Lower leg skin (tissue), 3 donors: ENCODE data around the gene GHRL.

Source experiments
- POLR2A ChIP-seq, 2 donors: fragments of 450-650 bp; IDR thresholded peaks; one replicate each; pipeline ENCODE4 v1.6.1; 2016 to 2017; ENCODE audit warnings: antibody characterized with exemption in 2 of 2, mild to moderate bottlenecking in 1 of 2, moderate library complexity in 1 of 2
- TF ChIP-seq, protein P1 (sequence below), 3 donors: fragments of 450-650 bp; IDR thresholded peaks; one replicate each; pipeline ENCODE4 v1.5.1; 2016; ENCODE audit warnings: antibody characterized with exemption in 3 of 3, mild to moderate bottlenecking in 3 of 3, moderate library complexity in 2 of 3

DNA sequence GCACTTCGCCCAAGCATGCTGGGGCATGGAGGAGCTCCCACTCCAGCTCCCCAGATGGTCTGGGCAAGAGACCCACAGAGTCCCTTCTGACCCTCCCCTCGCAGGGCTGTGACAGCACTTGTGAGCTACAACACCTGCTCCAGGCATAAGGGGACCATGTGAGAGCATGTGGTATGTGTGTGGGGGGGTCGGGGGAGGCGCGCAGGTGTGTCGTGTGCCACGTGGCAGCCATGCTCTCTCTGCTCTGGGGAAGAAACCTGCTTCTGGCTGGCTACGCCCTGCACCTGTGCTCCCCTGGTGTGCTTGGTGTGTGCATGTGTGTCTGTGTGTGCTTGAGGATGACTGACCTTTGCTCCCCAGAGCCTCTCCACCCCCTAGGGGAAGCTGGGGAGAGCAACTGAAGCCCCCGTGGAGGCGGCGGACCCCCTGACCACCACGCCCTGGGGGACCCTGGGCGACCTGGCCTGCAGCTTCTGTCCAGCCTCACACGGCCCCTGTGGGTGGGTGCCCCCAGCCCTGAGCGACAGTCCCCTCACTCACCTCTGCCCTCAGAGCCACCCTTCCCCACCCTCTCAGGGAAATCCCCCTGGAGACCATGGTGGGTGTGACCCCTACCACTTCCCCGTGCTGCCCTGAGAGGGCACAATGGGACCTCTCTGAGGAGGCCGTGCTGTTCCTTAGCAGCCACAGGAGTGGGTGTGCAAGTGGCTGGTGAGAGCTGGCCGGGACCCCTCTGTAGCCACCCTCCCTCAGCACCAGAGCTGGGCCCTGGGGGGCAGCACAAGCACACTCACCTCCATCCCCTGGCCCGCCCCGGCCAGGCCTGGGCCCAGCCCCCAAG, 44.8 kb upstream of the GHRL start:
- TF ChIP-seq, protein P1, sequence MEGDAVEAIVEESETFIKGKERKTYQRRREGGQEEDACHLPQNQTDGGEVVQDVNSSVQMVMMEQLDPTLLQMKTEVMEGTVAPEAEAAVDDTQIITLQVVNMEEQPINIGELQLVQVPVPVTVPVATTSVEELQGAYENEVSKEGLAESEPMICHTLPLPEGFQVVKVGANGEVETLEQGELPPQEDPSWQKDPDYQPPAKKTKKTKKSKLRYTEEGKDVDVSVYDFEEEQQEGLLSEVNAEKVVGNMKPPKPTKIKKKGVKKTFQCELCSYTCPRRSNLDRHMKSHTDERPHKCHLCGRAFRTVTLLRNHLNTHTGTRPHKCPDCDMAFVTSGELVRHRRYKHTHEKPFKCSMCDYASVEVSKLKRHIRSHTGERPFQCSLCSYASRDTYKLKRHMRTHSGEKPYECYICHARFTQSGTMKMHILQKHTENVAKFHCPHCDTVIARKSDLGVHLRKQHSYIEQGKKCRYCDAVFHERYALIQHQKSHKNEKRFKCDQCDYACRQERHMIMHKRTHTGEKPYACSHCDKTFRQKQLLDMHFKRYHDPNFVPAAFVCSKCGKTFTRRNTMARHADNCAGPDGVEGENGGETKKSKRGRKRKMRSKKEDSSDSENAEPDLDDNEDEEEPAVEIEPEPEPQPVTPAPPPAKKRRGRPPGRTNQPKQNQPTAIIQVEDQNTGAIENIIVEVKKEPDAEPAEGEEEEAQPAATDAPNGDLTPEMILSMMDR (IDR thresholded peaks at IDR 0.05) = no peak
- no peak for TF ChIP-seq POLR2A (IDR thresholded peaks at IDR 0.05)
